Choroid plexus epithelial cell (primary cell): Measurements from ENCODE around the gene GASK1A.

ENCODE experiments used
- DNase-seq: peaks from one replicate; pipeline ENCODE4 v3.0.0-alpha.2; 2010; ENCODE audit warnings: low read depth
- H3K4me3 ChIP-seq: 2 replicates; pipeline ENCODE4 v1.5.1; 2011; ENCODE audit warnings: low read depth, mild to moderate bottlenecking, control low read depth, low read length, moderate library complexity
- TF ChIP-seq, protein P1 (sequence below): conservative IDR thresholded peaks from 2 replicates; pipeline ENCODE4 v1.5.1; 2011; ENCODE audit warnings: low read depth, mild to moderate bottlenecking, control low read depth, inconsistent platforms, low read length, moderate library complexity

Gene GASK1A

DNA sequence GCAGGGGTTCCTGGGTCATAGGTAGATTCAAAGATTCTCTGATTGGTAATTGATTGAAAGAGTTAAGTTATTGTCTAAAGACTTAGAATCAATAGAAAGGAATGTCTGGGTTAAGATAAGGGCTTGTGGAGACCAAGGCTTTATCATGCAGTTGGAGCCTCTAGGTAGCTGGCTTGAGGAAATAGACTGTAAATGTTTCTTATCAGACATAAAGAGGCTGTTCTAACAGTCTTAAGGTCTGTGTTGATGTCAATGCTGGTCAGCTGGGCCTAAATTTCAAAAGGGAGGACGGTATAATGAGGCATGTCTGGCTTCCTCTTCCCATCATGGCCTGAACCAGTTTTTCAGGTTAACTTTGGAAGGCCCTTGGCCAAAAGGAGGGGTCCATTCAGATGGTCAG, 48.9 kb downstream of the GASK1A start:
- no peak for DNase-seq
- H3K4me3 ChIP-seq, result no peak overlapping the region
- TF ChIP-seq, protein P1, sequence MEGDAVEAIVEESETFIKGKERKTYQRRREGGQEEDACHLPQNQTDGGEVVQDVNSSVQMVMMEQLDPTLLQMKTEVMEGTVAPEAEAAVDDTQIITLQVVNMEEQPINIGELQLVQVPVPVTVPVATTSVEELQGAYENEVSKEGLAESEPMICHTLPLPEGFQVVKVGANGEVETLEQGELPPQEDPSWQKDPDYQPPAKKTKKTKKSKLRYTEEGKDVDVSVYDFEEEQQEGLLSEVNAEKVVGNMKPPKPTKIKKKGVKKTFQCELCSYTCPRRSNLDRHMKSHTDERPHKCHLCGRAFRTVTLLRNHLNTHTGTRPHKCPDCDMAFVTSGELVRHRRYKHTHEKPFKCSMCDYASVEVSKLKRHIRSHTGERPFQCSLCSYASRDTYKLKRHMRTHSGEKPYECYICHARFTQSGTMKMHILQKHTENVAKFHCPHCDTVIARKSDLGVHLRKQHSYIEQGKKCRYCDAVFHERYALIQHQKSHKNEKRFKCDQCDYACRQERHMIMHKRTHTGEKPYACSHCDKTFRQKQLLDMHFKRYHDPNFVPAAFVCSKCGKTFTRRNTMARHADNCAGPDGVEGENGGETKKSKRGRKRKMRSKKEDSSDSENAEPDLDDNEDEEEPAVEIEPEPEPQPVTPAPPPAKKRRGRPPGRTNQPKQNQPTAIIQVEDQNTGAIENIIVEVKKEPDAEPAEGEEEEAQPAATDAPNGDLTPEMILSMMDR, result no peak

DNA sequence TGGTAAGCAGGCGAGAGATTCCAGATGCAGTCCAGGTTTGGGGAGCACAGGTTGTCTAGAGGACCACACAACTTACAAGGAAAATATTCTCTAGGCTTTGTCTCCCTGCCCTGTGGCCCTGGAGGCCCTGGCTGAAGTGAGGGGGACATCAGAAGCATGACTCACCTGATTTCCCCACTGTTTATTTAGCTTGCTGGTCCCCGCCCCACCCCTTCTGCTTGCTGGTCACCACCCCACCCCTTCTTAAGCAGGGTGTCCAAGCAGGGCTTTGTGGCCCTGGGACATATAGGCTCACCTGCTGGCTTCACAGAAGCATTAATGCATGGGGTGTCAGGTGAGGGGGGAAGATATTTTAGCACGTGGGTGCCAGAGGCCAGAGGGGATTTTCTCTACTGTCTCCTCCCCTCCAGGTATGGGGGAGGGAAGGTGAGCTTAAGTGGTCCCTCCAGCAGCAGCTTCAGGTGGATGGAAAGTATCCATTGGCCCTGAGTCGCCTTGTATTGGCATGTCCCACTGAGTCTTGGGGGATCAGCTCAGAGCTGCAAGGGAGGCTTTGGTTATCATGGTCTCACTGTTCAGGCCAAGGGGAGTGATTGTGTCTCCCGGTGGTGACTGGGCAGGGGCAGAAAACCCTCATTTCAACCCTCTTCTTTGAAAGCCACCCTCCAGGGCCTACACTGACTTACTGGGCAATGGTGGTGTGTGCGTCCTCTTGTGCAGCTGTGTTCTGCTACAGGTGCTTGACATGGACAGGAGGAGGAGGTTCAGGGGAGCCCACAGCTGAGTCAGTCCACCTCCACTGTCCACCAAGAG, 49.8 kb downstream of the GASK1A start:
- TF ChIP-seq, protein P1, result no peak
- H3K4me3 ChIP-seq, result no peak overlapping the region
- no peak for DNase-seq

DNA sequence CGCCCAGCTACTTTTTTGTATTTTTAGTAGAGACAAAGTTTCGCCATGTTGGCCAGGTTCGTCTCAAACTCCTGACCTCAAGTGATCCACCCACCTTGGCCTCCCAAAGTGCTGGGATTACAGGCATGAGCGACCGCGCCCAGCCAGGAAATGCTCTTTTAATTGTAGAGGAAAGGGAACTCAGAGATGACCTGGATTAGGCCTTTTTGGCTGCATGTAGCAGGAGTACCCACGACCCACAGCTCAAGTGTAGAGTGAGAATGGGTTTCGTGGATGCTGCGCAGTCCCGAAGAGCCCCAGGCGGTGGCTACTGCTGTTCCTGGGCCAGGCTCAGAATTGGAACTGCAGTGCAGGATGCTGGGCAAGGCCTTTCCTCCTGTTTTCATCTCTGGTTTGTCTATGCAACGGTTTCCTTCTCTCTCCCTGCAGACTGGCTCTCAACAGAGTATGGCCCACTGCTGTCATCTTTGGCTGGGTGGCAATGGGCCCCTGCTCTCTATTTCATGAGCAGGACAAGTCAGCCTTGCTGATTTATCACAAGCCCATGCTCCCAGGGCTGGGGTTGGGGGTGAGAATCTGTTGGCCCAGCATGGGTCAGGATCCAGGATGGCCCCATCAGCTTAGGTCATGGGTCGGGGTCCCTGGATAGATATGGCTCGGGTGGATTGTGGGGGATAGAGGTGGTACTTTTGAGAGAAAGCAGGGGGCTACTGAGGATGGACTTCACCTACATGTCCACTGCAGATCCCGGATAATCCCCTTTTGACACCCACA, 51.2 kb downstream of the GASK1A start:
- DNase-seq, result no peak
- TF ChIP-seq, protein P1, result no peak

DNA sequence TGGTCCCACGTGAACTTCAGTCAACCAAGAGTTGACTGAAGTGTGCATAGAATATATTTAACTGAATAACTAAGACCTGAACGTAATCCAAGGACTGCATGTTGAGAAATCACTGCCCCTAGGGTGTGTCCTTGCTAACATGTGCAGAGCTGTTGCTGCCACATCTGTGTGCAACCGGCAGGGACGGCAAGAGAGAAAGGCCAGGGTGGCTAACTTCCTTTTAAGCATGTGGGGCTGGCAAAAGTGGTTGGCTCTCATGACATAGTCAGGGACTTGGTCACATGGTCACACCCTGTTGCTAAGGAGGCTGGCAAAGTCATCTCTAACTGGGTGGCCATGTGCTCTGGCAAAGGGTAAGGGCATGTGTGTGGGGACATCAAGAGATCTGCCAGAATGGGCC, 52.4 kb downstream of the GASK1A start:
- no peak overlapping the region for H3K4me3 ChIP-seq
- no peak for DNase-seq
- TF ChIP-seq, protein P1, result no peak

More for the DNA sequence above, 51.2 kb downstream of the GASK1A start:
- H3K4me3 ChIP-seq, result no peak overlapping the region

DNA sequence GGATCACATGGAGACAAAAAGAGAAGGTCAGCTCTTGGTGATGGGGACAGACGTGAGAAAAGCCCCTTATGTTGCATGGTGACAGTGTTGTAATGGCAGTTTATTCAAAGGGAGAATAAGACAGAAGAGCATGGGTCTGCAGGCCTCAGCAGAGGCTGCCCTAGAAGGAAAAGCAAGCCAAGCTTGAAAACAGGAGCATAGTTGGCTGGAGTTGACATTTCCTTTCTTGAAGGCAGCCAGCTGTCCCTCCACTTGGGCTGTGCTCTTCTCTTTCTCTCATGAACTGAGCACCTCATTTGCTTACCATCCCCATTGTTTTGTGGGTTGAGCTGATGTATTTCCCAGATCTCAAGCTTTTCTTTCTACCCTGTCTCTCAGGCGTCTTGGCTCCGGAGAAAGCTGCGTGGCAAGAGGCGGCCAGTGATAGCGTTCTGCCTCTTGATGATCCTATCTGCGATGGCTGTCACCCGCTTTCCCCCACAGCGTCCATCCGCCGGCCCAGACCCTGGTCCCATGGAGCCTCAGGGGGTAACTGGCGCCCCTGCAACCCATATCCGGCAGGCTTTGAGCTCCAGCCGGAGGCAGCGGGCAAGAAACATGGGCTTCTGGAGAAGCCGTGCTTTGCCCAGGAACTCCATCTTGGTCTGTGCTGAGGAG, 52.9 kb downstream of the GASK1A start:
- H3K4me3 ChIP-seq, result no peak overlapping the region
- TF ChIP-seq, protein P1, result no peak
- DNase-seq, result no peak

DNA sequence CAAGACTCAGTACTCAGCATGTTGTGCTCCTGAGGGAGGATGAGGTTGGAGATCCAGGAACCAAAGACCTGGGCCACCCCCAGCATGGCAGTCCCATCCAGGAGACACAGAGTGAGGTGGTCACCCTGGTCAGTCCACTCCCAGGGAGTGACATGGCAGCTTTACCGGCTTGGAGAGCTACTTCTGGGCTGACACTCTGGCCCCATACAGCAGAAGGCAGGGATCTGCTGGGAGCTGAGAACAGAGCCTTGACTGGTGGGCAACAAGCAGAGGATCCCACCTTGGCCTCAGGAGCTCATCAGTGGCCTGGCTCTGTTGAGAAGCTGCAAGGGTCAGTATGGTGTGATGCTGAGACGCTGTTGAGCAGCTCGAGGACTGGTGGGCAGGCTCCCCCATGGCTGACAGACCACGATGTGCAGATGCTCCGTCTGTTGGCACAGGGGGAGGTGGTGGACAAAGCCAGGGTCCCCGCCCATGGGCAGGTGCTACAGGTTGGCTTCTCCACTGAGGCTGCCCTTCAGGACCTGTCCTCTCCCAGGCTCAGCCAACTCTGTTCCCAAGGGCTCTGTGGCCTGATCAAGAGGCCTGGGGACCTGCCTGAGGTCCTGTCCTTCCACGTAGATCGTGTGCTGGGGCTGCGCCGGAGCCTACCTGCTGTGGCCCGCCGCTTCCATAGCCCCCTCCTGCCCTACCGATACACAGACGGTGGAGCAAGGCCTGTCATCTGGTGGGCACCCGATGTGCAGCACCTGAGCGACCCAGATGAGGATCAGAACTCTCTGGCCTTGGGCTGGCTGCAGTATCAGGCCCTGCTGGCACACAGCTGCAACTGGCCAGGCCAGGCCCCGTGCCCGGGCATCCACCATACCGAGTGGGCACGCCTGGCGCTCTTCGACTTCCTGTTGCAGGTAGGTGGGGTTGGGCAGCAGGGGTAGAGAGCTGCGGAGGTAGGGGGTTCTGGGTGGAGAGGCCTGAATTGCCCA, 53.8 kb downstream of the GASK1A start:
- no peak for DNase-seq
- TF ChIP-seq, protein P1, result no peak
- no peak overlapping the region for H3K4me3 ChIP-seq
